BLaER1 treated with 17β-estradiol and CSF1 and Interleukin-3, amounts not matched to agents 10 nM and 100 nM (cell line): ENCODE measurements around the gene BTF3.
A peak's percentile ranks its signal among the peaks of the same experiment; 100 is the strongest.

Source experiments
- H3K27ac ChIP-seq, 11 experiments: shearing (Covaris generic); formaldehyde crosslinking; 2 replicates each; pipeline ENCODE4 v1.8.1; 2022
- H3K27me3 ChIP-seq, 11 experiments: shearing (Covaris generic); formaldehyde crosslinking; 2 replicates each; pipeline ENCODE4 v1.8.1; 2022
- H3K36me3 ChIP-seq, 11 experiments: shearing (Covaris generic); formaldehyde crosslinking; 2 replicates each; pipeline ENCODE4 v1.8.1; 2022
- H3K4me1 ChIP-seq, 10 experiments: shearing (Covaris generic); formaldehyde crosslinking; 2 replicates each; pipeline ENCODE4 v1.8.1; 2022
- H3K4me2 ChIP-seq, 11 experiments: shearing (Covaris generic); formaldehyde crosslinking; 2 replicates each; pipeline ENCODE4 v1.8.1; 2022
- H3K4me3 ChIP-seq, 10 experiments: shearing (Covaris generic); formaldehyde crosslinking; 2 replicates each; pipeline ENCODE4 v1.8.1; 2022
- H3K9ac ChIP-seq, 11 experiments: shearing (Covaris generic); formaldehyde crosslinking; 2 replicates each; pipeline ENCODE4 v1.8.1; 2022
- H3K9me3 ChIP-seq, 11 experiments: shearing (Covaris generic); formaldehyde crosslinking; replicated peaks in 1 of 11; 2 replicates each; pipeline ENCODE4 v1.8.1; 2022
- H4K20me1 ChIP-seq, 11 experiments: shearing (Covaris generic); formaldehyde crosslinking; 2 replicates each; pipeline ENCODE4 v1.8.1; 2022
- Cebpa-rat ChIP-seq, 11 experiments: shearing (Covaris generic); IDR thresholded peaks; 2 replicates each; pipeline ENCODE4 v1.8.1; 2022

BTF3 gene

GRCh38 chr5:73494721-73495120, 3.5 kb upstream of the BTF3 start:
- no peaks in the 10 kb centered on the region for H3K9me3 ChIP-seq
- peak overlapping the region in 2 of 11 experiments; percentile 49 to 66; a peak in 3 of 22 replicates for H3K4me2 ChIP-seq
- peaks cover 2 to 12% (median 7%) of the 10 kb centered on the region in 11 experiments; a peak in 16 of 22 replicates for H4K20me1 ChIP-seq
- H3K36me3 ChIP-seq, result peaks cover 0 to 7% (median 3%) of the 10 kb centered on the region in 11 experiments; a peak in 10 of 22 replicates
- H3K27me3 ChIP-seq, result no peaks in the 10 kb centered on the region
- no peak overlapping the region for H3K27ac ChIP-seq
- no peak overlapping the region for H3K4me3 ChIP-seq
- peaks cover 7 to 42% (median 13%) of the 10 kb centered on the region in 10 experiments for H3K4me1 ChIP-seq
- TF ChIP-seq Cebpa-rat (IDR thresholded peaks at IDR 0.05), result no peak
- no peak overlapping the region for H3K9ac ChIP-seq

DNA sequence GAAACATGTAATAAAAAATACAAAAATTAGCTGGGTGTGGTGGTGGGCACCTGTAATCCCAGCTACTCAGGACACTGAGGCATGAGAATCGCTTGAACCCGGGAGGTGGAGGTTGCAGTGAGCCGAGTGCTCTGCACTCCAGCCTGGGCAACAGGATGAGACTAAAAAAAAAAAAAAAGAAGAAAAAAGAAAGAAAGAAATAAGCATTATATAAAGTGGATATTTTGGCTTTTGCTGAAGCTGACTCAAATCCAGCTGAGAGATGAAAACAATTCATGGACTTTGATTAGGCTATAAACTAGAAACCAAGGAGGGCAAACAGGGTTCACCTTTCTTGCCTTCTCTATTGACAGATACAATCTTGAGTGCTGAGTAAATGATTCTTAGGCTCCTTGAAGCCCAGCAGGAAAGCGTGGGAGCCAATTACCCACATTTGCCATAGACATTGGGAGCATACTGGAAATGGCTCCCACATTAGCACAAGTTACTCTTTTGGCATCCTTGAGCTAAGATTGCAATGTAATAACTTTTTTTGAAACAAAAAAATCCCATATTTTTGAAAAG, 2.4 kb upstream of the BTF3 start:
- Histone ChIP-seq H3K9me3 (no peaks in the 10 kb centered on the region), H3K4me1 (peaks cover 12 to 53% (median 24%) of the 10 kb centered on the region in 10 experiments), H3K4me3 (no peak overlapping the region), H3K4me2 (no peak overlapping the region), H4K20me1 (peaks cover 13 to 24% (median 18%) of the 10 kb centered on the region in 11 experiments; a peak in 20 of 22 replicates), H3K9ac (no peak overlapping the region), H3K36me3 (peaks cover 8 to 18% (median 15%) of the 10 kb centered on the region in 11 experiments; a peak in 21 of 22 replicates), H3K27ac (no peak overlapping the region), H3K27me3 (no peaks in the 10 kb centered on the region)
- no peak for TF ChIP-seq Cebpa-rat (IDR thresholded peaks at IDR 0.05)

- peak overlapping the region in 1 of 11 experiments; percentile 99; a peak in 2 of 22 replicates for H3K27ac ChIP-seq
- TF ChIP-seq Cebpa-rat (IDR thresholded peaks at IDR 0.05), result no peak
- peak overlapping the region in 3 of 10 experiments; percentile 86 to 99 (median 98); a peak in 5 of 20 replicates for H3K4me3 ChIP-seq
- peaks cover 25 to 35% (median 30%) of the 10 kb centered on the region in 11 experiments; a peak in 21 of 22 replicates for H4K20me1 ChIP-seq
- H3K27me3 ChIP-seq, result no peaks in the 10 kb centered on the region
- peaks cover 12 to 65% (median 30%) of the 10 kb centered on the region in 10 experiments for H3K4me1 ChIP-seq
- peak overlapping the region in 10 of 11 experiments; percentile 81 to 96 (median 88); a peak in 18 of 22 replicates for H3K4me2 ChIP-seq
- peaks cover 20 to 30% (median 26%) of the 10 kb centered on the region in 11 experiments for H3K36me3 ChIP-seq
- no peak overlapping the region; a peak in 1 of 22 replicates for H3K9ac ChIP-seq
- H3K9me3 ChIP-seq, result no peaks in the 10 kb centered on the region
These were observed 1.2 kb upstream of the BTF3 start for GRCh38 chr5:73496984-73497457.

- Histone ChIP-seq H3K27ac (peak overlapping the region; percentile 96 to 100 (median 99)), H3K36me3 (peaks cover 26 to 35% (median 32%) of the 10 kb centered on the region in 11 experiments), H3K9ac (peak overlapping the region; percentile 98 to 100 (median 99)), H4K20me1 (peaks cover 31 to 41% (median 35%) of the 10 kb centered on the region in 11 experiments; a peak in 21 of 22 replicates), H3K9me3 (no peaks in the 10 kb centered on the region), H3K27me3 (no peaks in the 10 kb centered on the region), H3K4me3 (peak overlapping the region; percentile 86 to 99 (median 96)), H3K4me2 (peak overlapping the region; percentile 78 to 96 (median 87)), H3K4me1 (peaks cover 12 to 70% (median 30%) of the 10 kb centered on the region in 10 experiments)
- no peak for TF ChIP-seq Cebpa-rat (IDR thresholded peaks at IDR 0.05)
These were observed 665 bp upstream of the BTF3 start for GRCh38 chr5:73497497-73498056.

DNA sequence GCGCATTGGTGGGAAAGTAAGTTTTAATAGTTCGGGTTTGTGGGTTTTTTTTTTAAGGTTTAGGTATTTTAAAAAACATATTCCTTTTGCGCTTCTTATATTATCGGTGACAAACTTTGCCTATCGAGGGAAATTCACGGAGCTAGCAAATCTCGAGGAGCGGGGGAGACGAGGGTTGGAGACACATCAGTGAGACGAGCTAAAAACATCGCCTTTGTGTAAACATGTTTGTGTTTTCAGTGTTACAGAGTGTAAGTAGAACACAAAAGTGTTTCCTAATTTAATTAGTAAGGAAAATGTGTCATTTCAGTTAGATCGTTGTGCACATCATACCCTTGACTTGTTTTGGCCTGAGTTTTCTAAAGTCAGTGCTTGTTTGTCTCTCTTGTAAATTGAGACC, 945 bp downstream of the BTF3 start:
- H3K9me3 ChIP-seq, result no peaks in the 10 kb centered on the region
- no peaks in the 10 kb centered on the region for H3K27me3 ChIP-seq
- peak overlapping the region; percentile 96 to 100 (median 99) for H3K27ac ChIP-seq
- H3K4me1 ChIP-seq, result peaks cover 12 to 65% (median 30%) of the 10 kb centered on the region in 10 experiments
- H3K4me3 ChIP-seq, result peak overlapping the region; percentile 86 to 99 (median 96)
- H3K9ac ChIP-seq, result peak overlapping the region; percentile 98 to 100 (median 99)
- no peak for TF ChIP-seq Cebpa-rat (IDR thresholded peaks at IDR 0.05)
- peak overlapping the region; percentile 78 to 96 (median 92) for H3K4me2 ChIP-seq
- H4K20me1 ChIP-seq, result peaks cover 38 to 57% (median 51%) of the 10 kb centered on the region in 11 experiments; a peak in 21 of 22 replicates
- peaks cover 42 to 51% (median 48%) of the 10 kb centered on the region in 11 experiments for H3K36me3 ChIP-seq

GRCh38 chr5:73499756-73500155, 1.5 kb downstream of the BTF3 start:
- H3K27ac ChIP-seq, result peak overlapping the region; percentile 96 to 100 (median 99); a peak in 17 of 22 replicates
- peaks cover 12 to 60% (median 30%) of the 10 kb centered on the region in 10 experiments for H3K4me1 ChIP-seq
- H4K20me1 ChIP-seq, result peaks cover 44 to 63% (median 57%) of the 10 kb centered on the region in 11 experiments; a peak in 21 of 22 replicates
- H3K4me2 ChIP-seq, result peak overlapping the region; percentile 78 to 96 (median 92)
- peak overlapping the region; percentile 98 to 100 (median 99) for H3K9ac ChIP-seq
- peak overlapping the region; percentile 86 to 99 (median 96) for H3K4me3 ChIP-seq
- no peaks in the 10 kb centered on the region for H3K27me3 ChIP-seq
- H3K36me3 ChIP-seq, result peaks cover 48 to 57% (median 54%) of the 10 kb centered on the region in 11 experiments
- no peak for TF ChIP-seq Cebpa-rat (IDR thresholded peaks at IDR 0.05)
- H3K9me3 ChIP-seq, result no peaks in the 10 kb centered on the region

DNA sequence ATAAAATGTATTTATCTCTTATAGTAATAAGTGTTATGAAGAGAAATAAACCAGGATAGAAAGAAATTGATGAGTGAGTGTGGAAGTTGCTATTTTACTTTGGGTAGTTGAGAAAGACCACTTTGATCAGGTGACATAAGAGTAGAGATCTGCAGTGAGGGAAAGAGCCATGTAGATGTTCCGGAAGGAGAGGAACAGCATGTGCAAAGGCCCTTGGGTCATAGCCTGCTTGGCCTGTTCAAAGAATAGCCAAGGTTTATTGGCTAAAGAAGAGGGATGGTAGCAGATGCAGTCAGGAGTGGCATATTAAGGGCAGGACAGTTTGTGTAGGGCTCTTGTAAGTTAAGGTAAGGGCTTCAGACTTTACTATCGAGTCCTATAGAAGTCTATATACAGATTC, 3.2 kb downstream of the BTF3 start:
- no peak for TF ChIP-seq Cebpa-rat (IDR thresholded peaks at IDR 0.05)
- H3K27ac ChIP-seq, result no peak overlapping the region
- peaks cover 47 to 78% (median 74%) of the 10 kb centered on the region in 11 experiments; a peak in 21 of 22 replicates for H4K20me1 ChIP-seq
- H3K4me1 ChIP-seq, result peaks cover 13 to 54% (median 31%) of the 10 kb centered on the region in 10 experiments
- H3K4me2 ChIP-seq, result peak overlapping the region in 10 of 11 experiments; percentile 12 to 94 (median 85); a peak in 13 of 22 replicates
- H3K9me3 ChIP-seq, result no peaks in the 10 kb centered on the region
- H3K9ac ChIP-seq, result no peak overlapping the region
- no peaks in the 10 kb centered on the region for H3K27me3 ChIP-seq
- peaks cover 64 to 74% (median 70%) of the 10 kb centered on the region in 11 experiments for H3K36me3 ChIP-seq
- no peak overlapping the region for H3K4me3 ChIP-seq

- Histone ChIP-seq H3K9me3 (no peaks in the 10 kb centered on the region), H4K20me1 (peaks cover 32 to 60% (median 53%) of the 10 kb centered on the region in 11 experiments; a peak in 21 of 22 replicates), H3K36me3 (peaks cover 53 to 75% (median 66%) of the 10 kb centered on the region in 11 experiments), H3K9ac (no peak overlapping the region), H3K4me2 (peak overlapping the region in 4 of 11 experiments; percentile 0 to 41 (median 22); a peak in 8 of 22 replicates), H3K4me1 (peaks cover under 1 to 30% (median 11%) of the 10 kb centered on the region in 10 experiments; a peak in 17 of 20 replicates), H3K4me3 (no peak overlapping the region), H3K27ac (no peak overlapping the region), H3K27me3 (no peaks in the 10 kb centered on the region)
- TF ChIP-seq Cebpa-rat (IDR thresholded peaks at IDR 0.05), result no peak
These were observed 8.3 kb downstream of the BTF3 start for GRCh38 chr5:73506459-73506955.
